ENCODE measurements around the gene CCDC92. TPM values are rescaled to one million over a fixed set of nuclear protein-coding genes. Genes with fewer than 3 reads are reported as not detected.

The CCDC92 gene
- total and polyA plus RNA-seq, 2 donors (not counting 1 experiment from before 2014, with no cell fraction given): 26.6 to 36.2 TPM

- ChIA-PET POLR2A (no interaction called here), CTCF (no interaction called here)
- H3K4me1 Mint-ChIP-seq: no peaks in the 10 kb centered on the region
- Histone ChIP-seq H3K4me2 (replicated peaks; ENCODE audit: low read depth, low read length, poor library complexity, severe bottlenecking) (no peak overlapping the region), H3K9me3 (ENCODE audit: control extremely low read depth in 1 of 3, control insufficient read depth in 2 of 3, insufficient read depth in 1 of 3, low read length in 2 of 3) (no peaks in the 10 kb centered on the region), H3K27ac (ENCODE audit: low read length in 2 of 2) (no peak overlapping the region), H2AFZ (ENCODE audit: insufficient read depth, low read depth, low read length, poor library complexity, severe bottlenecking) (no peak overlapping the region), H3K27me3 (replicated peaks in 1 of 4; ENCODE audit: control extremely low read depth in 1 of 4, control insufficient read depth in 3 of 4, insufficient read depth in 4 of 4, low read length in 3 of 4) (no peaks in the 10 kb centered on the region), H3K4me3 (ENCODE audit: control extremely low read depth in 1 of 5, extremely low read depth in 1 of 5, insufficient read depth in 1 of 5, low read depth in 2 of 5, low read length in 4 of 5) (no peak overlapping the region), H3K9ac (ENCODE audit: low read length) (no peak overlapping the region), H3K36me3 (replicated peaks in 1 of 2; ENCODE audit: control extremely low read depth in 1 of 2, control insufficient read depth in 1 of 2, extremely low read depth in 1 of 2, insufficient read depth in 2 of 2, low read length in 1 of 2) (peaks cover 0 to 2% of the 10 kb centered on the region in 2 experiments), H3K4me1 (ENCODE audit: control insufficient read depth in 2 of 2, insufficient read depth in 2 of 2, low read length in 2 of 2) (no peaks in the 10 kb centered on the region), H4K20me1 (ENCODE audit: control insufficient read depth, insufficient read depth, low read length, poor library complexity, severe bottlenecking) (no peaks in the 10 kb centered on the region), H3K79me2 (ENCODE audit: control insufficient read depth, insufficient read depth, low read length) (peaks cover 8% of the 10 kb centered on the region)
- H3K9me3 Mint-ChIP-seq (ENCODE audit: insufficient read depth): no peaks in the 10 kb centered on the region
- DNase-seq (no peak), ATAC-seq (ENCODE audit: low read depth) (no peak)
- H3K27ac Mint-ChIP-seq: no peak overlapping the region
- TF ChIP-seq CTCF (IDR thresholded peaks at IDR 0.05): no peak
- TF ChIP-seq EZH2 (IDR thresholded peaks at IDR 0.05; ENCODE audit: borderline replicate concordance, insufficient read depth, low read depth, low read length, poor library complexity, severe bottlenecking): no peak
- no peaks in the 10 kb centered on the region for H3K27me3 Mint-ChIP-seq
- H3K4me3 Mint-ChIP-seq: no peak overlapping the region
- 88% methylated on average over 4 of the region's 4 CpGs for WGBS (ENCODE audit: insufficient coverage)
- intact Hi-C loops (cut with micrococcal nuclease): no loop called here
Measured at GRCh38 chr12:123951467-123951866, 21.2 kb downstream of the CCDC92 start.

- Mint-ChIP-seq H3K9me3 (ENCODE audit: insufficient read depth) (no peaks in the 10 kb centered on the region), H3K27me3 (no peaks in the 10 kb centered on the region), H3K4me1 (no peaks in the 10 kb centered on the region), H3K4me3 (no peak overlapping the region), H3K27ac (no peak overlapping the region)
- H3K9me3 ChIP-seq (ENCODE audit: control extremely low read depth in 1 of 3, control insufficient read depth in 2 of 3, insufficient read depth in 1 of 3, low read length in 2 of 3): no peaks in the 10 kb centered on the region
- DNase-seq: no peak
- no peak overlapping the region for H3K9ac ChIP-seq (ENCODE audit: low read length)
- peaks cover 0 to 2% of the 10 kb centered on the region in 2 experiments for H3K36me3 ChIP-seq (replicated peaks in 1 of 2; ENCODE audit: control extremely low read depth in 1 of 2, control insufficient read depth in 1 of 2, extremely low read depth in 1 of 2, insufficient read depth in 2 of 2, low read length in 1 of 2)
- TF ChIP-seq EZH2 (IDR thresholded peaks at IDR 0.05; ENCODE audit: borderline replicate concordance, insufficient read depth, low read depth, low read length, poor library complexity, severe bottlenecking): no peak
- TF ChIP-seq CTCF (IDR thresholded peaks at IDR 0.05): no peak
- H2AFZ ChIP-seq (ENCODE audit: insufficient read depth, low read depth, low read length, poor library complexity, severe bottlenecking): no peak overlapping the region
- H3K27ac ChIP-seq (ENCODE audit: low read length in 2 of 2): no peak overlapping the region
- peaks cover 8% of the 10 kb centered on the region for H3K79me2 ChIP-seq (ENCODE audit: control insufficient read depth, insufficient read depth, low read length)
- H3K27me3 ChIP-seq (replicated peaks in 1 of 4; ENCODE audit: control extremely low read depth in 1 of 4, control insufficient read depth in 3 of 4, insufficient read depth in 4 of 4, low read length in 3 of 4): no peaks in the 10 kb centered on the region
- WGBS (ENCODE audit: insufficient coverage): 92% methylated on average over 14 of the region's 15 CpGs
- no peak overlapping the region for H3K4me2 ChIP-seq (replicated peaks; ENCODE audit: low read depth, low read length, poor library complexity, severe bottlenecking)
- no peak for ATAC-seq (ENCODE audit: low read depth)
- peaks cover 6% of the 10 kb centered on the region for H4K20me1 ChIP-seq (ENCODE audit: control insufficient read depth, insufficient read depth, low read length, poor library complexity, severe bottlenecking)
- intact Hi-C loops (cut with micrococcal nuclease): no loop called here
- CTCF ChIA-PET: no interaction called here
- POLR2A ChIA-PET: no interaction called here
- H3K4me3 ChIP-seq (ENCODE audit: control extremely low read depth in 1 of 5, extremely low read depth in 1 of 5, insufficient read depth in 1 of 5, low read depth in 2 of 5, low read length in 4 of 5): no peak overlapping the region
- H3K4me1 ChIP-seq (ENCODE audit: control insufficient read depth in 2 of 2, insufficient read depth in 2 of 2, low read length in 2 of 2): no peaks in the 10 kb centered on the region
Measured at GRCh38 chr12:123950476-123951349, 21.9 kb downstream of the CCDC92 start.
